ENCODE measurements around the gene PA2G4. TPM values are rescaled to one million over a fixed set of nuclear protein-coding genes. Genes with fewer than 3 reads are reported as not detected.
"Not testable (repeated sequence)": the region's sequence is repeated elsewhere in the genome, so short reads cannot be mapped to it uniquely, and the experiment has no call there.

PA2G4 gene
- total RNA-seq, 1 donor = 141 TPM

DNA sequence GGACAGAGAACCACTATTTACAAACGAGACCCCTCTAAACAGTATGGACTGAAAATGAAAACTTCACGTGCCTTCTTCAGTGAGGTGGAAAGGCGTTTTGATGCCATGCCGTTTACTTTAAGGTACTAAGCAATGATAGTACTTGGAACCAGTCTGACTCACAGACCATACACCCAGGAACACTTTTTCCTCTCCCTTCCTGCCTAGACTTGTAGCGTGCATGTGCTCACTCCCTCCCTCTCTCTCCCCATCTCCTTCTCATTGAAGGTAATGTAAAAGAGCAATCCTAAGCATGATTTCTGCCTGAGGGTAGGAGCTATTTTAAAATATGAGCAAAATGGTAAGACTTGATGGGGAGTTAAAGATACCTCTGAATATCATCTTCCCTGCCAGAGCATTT lies 6.2 kb downstream of the PA2G4 start:
- DNase-seq (ENCODE audit: low read depth) = no peak
- H3K4me3 ChIP-seq (ENCODE audit: low read depth, low read length) = no peak overlapping the region
- TF ChIP-seq, protein P1, sequence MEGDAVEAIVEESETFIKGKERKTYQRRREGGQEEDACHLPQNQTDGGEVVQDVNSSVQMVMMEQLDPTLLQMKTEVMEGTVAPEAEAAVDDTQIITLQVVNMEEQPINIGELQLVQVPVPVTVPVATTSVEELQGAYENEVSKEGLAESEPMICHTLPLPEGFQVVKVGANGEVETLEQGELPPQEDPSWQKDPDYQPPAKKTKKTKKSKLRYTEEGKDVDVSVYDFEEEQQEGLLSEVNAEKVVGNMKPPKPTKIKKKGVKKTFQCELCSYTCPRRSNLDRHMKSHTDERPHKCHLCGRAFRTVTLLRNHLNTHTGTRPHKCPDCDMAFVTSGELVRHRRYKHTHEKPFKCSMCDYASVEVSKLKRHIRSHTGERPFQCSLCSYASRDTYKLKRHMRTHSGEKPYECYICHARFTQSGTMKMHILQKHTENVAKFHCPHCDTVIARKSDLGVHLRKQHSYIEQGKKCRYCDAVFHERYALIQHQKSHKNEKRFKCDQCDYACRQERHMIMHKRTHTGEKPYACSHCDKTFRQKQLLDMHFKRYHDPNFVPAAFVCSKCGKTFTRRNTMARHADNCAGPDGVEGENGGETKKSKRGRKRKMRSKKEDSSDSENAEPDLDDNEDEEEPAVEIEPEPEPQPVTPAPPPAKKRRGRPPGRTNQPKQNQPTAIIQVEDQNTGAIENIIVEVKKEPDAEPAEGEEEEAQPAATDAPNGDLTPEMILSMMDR (IDR thresholded peaks at IDR 0.05; ENCODE audit: insufficient read depth, low read length) = no peak

- TF ChIP-seq, protein P1 (IDR thresholded peaks at IDR 0.05; ENCODE audit: insufficient read depth, low read length) = no peak
- no peak for DNase-seq (ENCODE audit: low read depth)
- H3K4me3 ChIP-seq (ENCODE audit: low read depth, low read length) = no peak overlapping the region
Observed at GRCh38 chr12:56114084-56114483, 9.7 kb downstream of the PA2G4 start.

DNA sequence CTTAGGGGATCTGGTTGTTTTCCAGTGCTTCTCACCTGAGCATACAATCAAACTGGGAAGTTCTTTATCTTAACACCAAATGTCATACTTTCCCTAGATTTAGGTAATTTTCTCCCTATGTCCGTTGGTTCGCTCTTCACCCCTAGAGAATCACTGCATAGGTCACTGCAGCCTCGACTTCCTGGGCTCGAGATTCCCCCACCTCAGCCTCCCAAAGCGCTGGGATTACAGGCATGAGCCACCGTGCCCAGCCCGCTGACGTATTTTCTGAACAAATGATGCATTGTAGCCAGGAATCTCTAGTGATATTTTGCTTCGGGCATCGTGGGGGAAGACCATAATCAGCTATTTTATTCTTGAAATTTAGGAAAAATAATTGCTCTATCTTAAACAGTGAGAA lies 11.0 kb downstream of the PA2G4 start:
- DNase-seq (ENCODE audit: low read depth) = peak; percentile 51
- peak overlapping the region; percentile 79 for H3K4me3 ChIP-seq (ENCODE audit: low read depth, low read length)
- TF ChIP-seq, protein P1 (IDR thresholded peaks at IDR 0.05; ENCODE audit: insufficient read depth, low read length) = no peak

- DNase-seq (ENCODE audit: low read depth) = peak; percentile 96
- TF ChIP-seq, protein P1 (IDR thresholded peaks at IDR 0.05; ENCODE audit: insufficient read depth, low read length) = no peak
- H3K4me3 ChIP-seq (ENCODE audit: low read depth, low read length) = peak within 1 kb of the TSS; percentile 79
Observed at GRCh38 chr12:56116267-56117081, 12.1 kb downstream of the PA2G4 start, which contains the start of gene RPL41. Gene RPL41, plus strand, starts transcription at chr12:56116633.

DNA sequence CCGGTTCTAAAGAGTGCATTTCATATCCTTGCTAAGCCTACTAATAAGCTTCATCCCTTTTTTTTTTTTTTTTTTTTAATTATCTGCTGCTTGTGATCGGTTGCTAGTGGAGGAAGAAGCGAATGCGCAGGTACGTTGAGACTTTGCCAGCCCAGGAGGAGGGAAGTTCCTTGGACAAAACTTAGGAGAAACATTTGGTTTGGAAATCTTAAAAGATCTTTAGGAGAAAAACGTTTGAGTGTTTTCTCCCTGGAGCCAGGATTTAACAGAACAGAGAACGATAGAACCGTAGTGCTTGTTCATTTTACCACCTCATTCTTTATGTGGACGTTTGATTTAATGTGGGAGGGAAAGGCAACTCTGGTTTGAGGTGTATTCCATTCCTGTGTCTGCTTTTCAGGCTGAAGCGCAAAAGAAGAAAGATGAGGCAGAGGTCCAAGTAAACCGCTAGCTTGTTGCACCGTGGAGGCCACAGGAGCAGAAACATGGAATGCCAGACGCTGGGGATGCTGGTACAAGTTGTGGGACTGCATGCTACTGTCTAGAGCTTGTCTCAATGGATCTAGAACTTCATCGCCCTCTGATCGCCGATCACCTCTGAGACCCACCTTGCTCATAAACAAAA lies 12.8 kb downstream of the PA2G4 start:
- peak overlapping the region; percentile 79 for H3K4me3 ChIP-seq (ENCODE audit: low read depth, low read length)
- not testable (repeated sequence) for DNase-seq (ENCODE audit: low read depth)

GRCh38 chr12:56117778-56118687 lies 13.7 kb downstream of the PA2G4 start, which contains the start of gene ZC3H10:
Gene ZC3H10, plus strand, starts transcription at chr12:56118266. Its CDS starts 2,297 bp downstream, at chr12:56120563.
- peak; percentile 100 for DNase-seq (ENCODE audit: low read depth)
- TF ChIP-seq, protein P1 (IDR thresholded peaks at IDR 0.05; ENCODE audit: insufficient read depth, low read length) = peak; percentile 60

More at GRCh38 chr12:56117778-56118687, 13.7 kb downstream of the PA2G4 start, which contains the start of gene ZC3H10:
- H3K4me3 ChIP-seq (ENCODE audit: low read depth, low read length) = peak within 1 kb of the TSS; percentile 90

Data from fibroblast of the aortic adventitia (primary cell).